HG03521 (cell line): ENCODE measurements around the gene SLC4A1.

Experiments
- ATAC-seq: cut with Tn5 transposase; IDR thresholded peaks from one replicate; pipeline ENCODE4 v1.9.1; 2021; ENCODE audit warnings: mild to moderate bottlenecking, moderate library complexity; ENCODE audit not compliant: unreplicated experiment

The SLC4A1 gene

GRCh38 chr17:44207319-44207718, 60.6 kb downstream of the SLC4A1 start:
- no peak for ATAC-seq

GRCh38 chr17:44206825-44207155, 61.1 kb downstream of the SLC4A1 start:
- ATAC-seq: no peak

- ATAC-seq: no peak
These were observed 61.7 kb downstream of the SLC4A1 start for GRCh38 chr17:44205962-44206824.

GRCh38 chr17:44204441-44204882, 63.5 kb downstream of the SLC4A1 start:
- no peak for ATAC-seq

- no peak for ATAC-seq
These were observed 64.0 kb downstream of the SLC4A1 start for GRCh38 chr17:44203731-44204440.

- no peak for ATAC-seq
These were observed 65.2 kb downstream of the SLC4A1 start for GRCh38 chr17:44202756-44203155.

- peak; percentile 4 for ATAC-seq
These were observed 67.3 kb downstream of the SLC4A1 start for GRCh38 chr17:44200478-44201155.

GRCh38 chr17:44199553-44200477, 68.1 kb downstream of the SLC4A1 start, which contains the start of gene ATXN7L3:
Gene ATXN7L3, minus strand, starts transcription at chr17:44199884. Its CDS starts 1,814 bp downstream, at chr17:44198070.
- peak; percentile 64 for ATAC-seq

- peak; percentile 10 for ATAC-seq
These were observed 69.0 kb downstream of the SLC4A1 start for GRCh38 chr17:44198721-44199552.
